HG03060 (cell line): ENCODE measurements around the gene FHIT.

Source experiments
- ATAC-seq: cut with Tn5 transposase; IDR thresholded peaks from one replicate; pipeline ENCODE4 v1.9.1; 2021; ENCODE audit warnings: low read depth, moderate number of reproducible peaks; ENCODE audit not compliant: unreplicated experiment

Gene FHIT

DNA sequence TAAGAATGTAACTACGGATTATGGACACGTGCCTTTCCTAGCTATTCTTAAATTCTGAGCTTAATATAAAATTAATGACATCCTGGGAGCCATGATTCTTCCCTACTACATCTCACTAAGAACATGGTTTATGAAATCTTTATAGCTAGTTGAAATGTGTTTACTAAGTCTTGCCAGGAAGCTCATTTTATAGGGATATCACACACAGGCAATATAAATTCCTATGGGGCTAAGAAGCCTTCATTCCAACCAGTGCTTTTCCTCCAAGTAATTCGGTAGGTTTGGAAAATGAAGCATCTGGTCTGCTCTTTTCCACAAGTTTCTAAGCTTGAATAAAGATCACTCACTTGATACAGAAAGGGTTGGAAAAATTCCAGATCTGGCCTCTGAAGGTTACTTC is 802.6 kb downstream of the FHIT start:
- ATAC-seq: no peak

DNA sequence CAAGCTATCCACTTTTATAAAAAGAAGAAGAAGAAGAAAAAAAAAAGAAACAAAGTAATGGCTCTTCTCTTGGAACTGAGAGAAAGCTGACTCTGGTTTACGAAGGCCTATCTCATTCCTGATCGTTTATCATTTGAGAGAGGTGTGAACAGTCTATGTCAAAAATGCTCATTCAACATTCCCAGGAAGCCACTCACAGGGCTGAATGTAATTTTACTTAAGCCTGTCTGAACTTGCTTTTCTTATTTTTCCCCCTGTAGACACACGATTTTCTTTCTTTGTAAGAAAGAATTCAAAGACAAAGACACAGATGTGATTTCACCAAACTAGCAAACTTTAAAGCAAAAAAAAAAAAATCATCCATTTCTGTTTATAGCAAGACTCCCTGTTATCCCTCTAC is 805.8 kb downstream of the FHIT start:
- ATAC-seq: no peak

DNA sequence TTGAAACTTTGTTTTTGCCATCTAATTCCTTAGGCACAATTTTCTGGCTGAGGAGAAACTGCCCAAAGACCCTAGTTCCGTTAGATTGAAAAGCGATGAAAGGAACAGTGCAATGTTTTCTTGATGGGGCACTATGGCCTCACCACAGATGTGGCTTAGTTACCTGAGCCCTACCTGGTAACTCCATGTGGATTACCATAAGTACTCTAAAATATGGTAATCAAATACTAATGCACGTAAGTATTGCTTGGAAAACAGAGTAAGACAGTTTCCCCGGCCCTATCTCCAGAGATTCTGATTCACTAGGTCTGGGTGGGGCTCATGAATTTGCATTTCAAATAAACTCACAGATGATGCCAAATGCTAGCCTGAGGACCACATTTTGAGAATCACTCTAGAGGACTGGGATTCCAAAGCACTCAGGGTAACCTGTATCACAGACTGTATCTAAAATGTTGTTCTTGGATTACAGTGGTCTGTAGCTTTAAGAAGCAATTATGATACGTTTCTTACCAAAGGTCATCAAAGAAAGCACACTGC is 806.3 kb downstream of the FHIT start:
- ATAC-seq: no peak

DNA sequence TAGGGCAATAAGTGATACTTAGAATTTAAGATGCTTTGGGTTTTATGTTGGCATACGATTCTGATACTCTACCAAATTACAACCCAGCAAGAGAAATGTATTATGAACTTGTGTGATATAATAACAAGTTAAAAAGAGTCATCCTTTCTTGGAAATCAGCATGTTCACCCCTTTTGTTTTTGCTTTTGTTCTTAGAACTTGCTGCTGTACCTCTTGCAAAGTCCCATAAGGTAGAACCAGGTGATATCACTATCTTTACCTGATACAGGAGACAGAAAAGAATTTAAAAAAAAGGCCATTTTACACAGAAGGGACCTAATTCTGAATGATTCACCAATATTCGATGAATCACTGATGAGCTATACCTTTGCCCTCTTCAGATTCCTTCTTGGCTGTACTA is 810.4 kb downstream of the FHIT start:
- ATAC-seq: no peak

DNA sequence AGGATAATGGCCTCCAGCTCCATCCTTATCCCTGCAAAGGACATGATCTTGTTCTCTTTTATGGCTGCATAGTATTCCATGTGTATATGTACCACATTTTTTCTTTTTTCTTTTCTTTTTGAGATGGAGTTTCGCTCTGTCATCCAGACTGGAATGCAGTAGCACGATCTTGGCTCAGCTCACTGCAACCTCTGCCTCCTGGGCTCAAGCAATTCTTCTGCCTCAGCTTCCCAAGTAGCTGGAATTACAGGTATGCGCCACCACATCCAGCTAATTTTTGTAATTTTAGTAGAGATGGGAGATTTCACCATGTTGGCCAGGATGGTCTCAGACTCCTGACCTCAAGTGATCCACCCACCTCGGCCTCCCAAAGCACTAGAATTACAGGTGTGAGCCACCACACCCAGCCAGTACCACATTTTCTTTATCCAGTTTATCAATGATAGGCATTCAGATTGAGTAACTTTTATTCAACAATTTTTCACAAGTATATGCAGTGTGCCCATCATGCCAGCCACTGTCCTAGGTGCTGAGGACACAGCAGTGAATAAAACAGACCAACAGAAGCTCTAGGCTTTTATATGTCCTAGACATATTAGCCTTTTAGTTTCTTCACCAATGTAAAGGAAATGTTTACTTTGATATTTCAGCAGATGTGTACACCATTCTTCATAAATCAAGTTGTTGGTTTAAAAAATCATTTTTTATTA is 815.2 kb downstream of the FHIT start:
- ATAC-seq: no peak

DNA sequence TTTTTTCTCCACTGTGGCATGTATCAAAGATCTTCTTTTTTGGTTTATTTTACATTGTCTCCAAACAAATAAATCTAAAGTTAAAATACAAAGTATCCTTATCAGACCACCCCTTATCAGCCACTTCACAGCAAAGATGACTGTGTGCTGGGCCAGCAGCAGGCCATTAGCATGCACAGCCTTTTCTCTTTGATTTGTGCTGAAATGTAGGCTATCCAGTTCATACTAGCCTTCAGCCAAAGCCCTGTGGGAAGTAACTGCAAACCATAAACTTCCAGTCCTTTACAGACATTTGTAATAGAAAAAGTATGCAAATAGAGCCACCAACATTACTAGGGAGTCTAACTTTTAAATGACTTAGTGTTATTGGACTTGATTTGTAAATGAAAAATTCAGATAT is 816.3 kb downstream of the FHIT start:
- no peak for ATAC-seq

DNA sequence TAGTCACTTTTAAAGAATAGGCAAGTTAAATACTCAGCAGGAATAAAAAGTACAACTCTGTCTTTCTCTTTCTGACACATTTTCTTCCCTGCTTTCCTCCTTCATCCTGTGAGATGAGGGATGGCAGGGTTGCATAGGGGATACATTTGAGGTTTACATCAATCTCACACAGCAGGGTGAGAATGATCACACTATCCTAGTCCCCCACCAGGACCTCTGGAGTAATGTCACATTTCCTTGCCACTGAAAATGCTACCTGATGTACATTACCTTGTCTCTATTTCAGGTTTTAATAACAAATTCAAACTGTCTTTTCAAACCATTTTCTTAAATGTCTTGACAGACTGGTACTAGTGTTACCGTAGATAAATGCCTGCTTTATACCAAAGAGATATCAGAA is 816.9 kb downstream of the FHIT start:
- ATAC-seq: no peak

DNA sequence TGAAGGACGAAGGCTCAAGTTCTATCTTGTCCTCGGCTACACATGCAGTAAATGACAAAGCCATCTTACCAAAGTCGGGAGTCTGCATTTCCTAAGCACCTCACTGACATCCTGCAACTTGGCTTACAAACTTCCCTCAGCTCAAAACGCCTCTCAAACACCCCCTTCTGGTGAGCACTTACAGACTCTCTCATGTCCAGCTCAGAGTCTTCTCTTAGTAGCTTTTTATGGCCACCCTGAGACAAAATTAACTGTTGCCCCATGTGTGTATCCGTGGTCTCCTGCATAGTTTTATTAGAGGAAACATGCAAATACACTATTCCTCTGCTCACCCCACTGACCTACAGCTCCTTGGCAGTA is 819.7 kb downstream of the FHIT start:
- ATAC-seq: no peak

DNA sequence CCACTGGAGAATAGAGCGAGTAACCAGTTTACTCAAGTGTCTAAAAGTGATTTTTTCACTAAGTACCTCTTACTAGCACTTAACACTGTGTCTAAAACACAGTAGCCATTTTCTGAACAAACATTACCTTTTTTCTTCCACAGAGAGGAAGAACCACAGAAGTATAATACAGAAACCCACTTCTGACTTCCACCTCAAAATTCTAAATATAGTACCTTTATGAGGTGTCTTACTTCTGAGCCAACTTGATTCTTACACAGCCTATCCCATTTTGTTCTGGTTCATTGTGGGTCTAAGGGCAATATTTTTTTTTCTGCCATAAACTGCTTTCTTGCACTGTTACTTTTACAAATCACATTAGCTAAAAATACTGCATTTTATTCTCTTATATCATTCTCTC is 821.0 kb downstream of the FHIT start:
- ATAC-seq: no peak

DNA sequence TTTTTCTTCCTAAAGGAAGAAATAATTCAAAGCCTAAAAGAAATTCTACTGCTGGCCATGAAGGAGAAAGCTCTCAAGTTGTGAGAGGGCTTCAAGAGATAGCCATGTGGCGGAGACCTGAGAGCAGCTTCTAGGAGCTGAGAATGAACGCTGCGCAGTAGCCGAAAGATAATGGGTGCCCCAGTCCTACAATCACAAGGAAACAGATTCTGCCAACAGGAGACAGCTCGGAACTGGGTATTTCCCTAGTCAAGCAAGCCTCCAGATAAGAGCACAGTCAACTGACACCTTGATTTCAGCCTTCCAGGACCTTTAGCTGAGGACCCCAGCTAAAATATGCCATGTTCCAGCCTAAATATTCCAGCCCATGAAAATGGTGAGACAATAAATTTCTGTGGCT is 824.1 kb downstream of the FHIT start:
- no peak for ATAC-seq

DNA sequence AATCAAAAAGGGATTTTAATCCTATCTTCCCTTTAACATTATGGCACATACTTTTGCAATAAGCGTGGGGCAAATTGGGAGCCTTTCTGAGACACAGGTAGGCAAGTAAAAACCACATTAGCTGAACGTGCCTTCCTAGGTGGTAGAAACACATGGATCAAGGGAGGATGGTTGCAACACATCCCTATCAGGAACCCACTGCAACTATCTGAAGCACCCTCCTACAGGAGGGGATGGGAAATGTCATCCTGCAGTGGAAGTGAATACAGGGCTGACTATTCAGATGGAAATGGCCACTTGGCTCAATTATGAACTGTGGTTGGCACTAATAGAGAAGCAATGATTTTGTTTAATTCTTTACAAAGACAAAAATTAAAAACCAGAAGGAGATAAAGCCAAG is 826.3 kb downstream of the FHIT start:
- ATAC-seq: no peak

DNA sequence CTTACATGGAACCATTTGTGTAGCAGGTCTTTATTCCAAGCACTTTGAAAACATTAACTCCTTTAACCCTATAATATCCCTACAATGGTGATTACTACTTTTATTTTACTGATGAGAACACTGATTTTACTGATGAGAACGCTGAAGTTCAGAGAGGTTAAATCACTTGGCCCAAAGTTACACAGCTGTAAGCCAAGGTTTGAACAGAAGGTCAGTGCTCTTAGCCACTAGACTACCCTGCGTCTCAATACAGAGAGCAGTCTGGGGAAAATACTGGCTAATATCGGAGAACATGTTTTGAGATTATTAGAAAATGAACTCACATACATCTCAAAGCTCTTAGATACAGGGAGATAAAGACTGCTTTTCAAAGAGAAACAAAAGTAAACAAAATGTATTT is 827.2 kb downstream of the FHIT start:
- ATAC-seq: no peak

DNA sequence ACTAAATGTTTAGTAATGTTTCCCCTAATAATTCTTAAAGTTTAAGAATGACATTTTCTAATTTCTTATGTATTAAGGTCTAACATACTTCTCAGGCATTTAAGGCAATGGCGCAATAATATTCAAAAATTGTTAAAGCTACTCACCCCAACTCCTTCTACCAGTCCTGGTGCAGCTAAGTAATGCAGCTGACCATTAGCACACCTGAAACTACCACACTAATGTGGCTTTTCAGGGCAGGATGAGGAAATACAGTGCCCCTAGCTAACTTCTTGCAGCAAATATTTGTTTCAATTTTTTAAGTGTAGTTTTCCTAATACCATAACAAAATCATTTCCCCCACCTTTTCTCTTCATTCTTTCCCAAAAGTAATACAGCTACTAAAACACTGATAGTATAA is 827.7 kb downstream of the FHIT start:
- no peak for ATAC-seq

DNA sequence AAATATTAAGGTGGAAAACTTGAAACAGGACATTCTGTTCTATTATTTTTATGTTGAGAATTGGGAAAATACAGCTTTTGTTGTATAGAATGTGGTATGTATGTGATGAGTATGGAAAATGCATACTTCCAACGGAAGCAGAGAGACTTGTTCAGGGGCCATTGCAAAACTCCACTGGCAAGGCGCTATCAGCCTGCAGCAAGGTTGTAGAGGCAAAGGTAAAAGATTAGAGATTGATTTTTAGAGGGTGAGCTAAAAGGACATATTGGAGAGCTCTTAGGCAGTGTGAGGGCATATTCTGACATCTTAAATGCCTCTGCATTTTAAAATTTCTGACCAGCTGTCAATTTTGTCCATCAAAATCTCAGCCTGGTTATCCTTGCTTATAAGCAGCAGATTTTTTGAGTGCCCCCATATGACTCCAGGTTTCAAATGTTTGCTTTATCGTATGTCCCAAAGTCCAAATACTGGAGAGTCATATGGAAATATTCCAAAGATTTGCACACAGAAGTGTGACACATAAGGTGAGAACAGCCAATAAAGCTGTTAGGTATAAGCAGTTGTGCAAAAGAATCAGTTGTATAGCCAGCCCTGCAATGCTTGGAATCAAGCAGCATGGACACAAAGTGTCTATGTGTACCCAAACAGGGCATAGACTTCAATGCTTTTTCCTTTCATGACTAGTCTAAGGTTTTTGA is 829.4 kb downstream of the FHIT start:
- no peak for ATAC-seq

DNA sequence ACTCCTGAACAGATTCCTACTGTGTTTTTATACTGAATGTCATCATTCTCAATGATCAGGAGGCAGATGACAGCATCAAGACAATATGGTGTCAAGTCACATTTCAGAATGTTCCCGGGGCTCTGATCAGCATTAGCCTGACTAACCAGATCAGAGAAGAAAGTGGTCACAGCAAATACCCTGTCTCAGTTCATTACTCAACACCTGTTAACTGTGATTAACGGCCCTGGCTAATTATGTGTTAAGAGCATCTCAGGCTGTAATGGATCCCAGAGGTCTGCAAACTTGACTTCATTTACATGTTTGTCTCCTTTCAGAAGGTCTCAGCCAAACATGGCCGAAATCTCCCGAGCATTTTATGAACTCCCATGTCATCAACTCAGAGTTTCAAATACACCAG is 833.7 kb downstream of the FHIT start:
- no peak for ATAC-seq

DNA sequence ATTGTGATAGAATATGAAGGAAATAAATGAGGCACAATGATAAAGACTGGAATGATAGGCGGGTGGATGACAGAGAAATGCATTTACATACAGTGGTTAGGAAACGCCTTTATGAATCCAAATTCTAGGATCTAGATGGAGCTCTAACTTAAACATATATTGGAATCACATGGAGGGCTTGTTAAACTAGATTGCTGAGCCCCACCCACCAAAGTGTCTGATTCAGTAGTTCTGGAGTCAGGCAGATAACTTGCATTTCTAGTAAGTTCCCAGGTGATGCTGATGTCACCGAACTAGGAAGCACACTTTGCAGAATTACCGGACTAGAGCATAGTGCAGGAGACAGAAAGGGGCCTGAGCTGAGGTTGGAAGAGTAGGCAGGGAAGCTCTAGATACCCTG is 837.2 kb downstream of the FHIT start:
- ATAC-seq: no peak

DNA sequence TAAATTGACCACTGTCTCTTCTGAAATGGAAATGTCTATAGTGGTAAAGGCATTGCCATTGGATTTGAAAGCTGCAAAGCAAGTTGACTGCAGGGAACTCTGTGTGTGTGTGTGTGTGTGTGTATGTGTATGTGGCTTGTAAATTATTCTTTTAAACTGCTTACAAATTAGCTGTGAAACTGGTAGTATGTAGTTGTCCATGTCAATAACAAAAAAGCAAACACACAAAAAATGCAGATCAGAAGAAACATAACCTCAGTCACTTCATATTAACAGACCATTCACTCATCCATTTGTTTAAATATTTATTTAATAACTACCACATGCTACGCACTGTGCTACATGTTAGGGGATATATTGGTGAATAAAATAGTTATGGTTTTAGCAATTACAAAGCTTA is 837.7 kb downstream of the FHIT start:
- ATAC-seq: no peak

DNA sequence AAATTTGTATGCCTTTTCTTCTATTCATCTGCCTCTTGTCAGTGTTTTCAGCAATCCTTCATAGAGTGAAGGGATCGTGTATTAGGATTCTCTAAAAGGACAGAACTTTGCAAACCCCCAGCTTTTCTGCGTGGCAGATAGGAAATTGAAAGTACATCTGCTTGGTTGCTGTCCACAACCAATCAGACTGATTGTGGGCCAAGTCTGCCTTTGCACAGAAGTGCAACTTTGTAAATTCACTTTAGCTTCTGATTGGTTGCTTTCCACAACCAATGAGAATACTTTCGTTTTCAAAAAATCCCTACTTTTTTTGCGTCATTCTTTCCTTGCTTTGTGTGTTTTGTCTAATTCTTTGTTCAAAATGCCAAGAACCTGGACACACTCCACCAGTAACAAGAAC is 847.4 kb downstream of the FHIT start:
- ATAC-seq: no peak

DNA sequence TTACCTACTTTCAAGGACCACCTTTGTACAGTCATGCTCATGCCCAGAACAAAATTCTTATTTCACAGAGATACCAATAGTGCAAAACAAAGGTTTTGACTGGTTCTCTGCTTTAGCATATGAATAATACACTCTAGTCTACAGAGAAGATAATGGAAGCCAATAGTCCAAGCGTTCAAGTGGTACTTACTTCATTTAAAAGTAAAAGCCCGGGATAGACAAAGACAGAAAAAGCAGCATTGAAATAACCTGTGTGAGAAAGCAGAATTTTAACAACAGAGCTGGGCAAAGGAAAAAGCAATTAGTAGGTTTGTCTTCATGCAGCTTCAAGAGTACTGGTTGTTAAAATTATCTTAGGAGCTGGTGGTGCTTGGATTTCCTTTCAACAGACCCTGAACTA is 848.3 kb downstream of the FHIT start:
- no peak for ATAC-seq

DNA sequence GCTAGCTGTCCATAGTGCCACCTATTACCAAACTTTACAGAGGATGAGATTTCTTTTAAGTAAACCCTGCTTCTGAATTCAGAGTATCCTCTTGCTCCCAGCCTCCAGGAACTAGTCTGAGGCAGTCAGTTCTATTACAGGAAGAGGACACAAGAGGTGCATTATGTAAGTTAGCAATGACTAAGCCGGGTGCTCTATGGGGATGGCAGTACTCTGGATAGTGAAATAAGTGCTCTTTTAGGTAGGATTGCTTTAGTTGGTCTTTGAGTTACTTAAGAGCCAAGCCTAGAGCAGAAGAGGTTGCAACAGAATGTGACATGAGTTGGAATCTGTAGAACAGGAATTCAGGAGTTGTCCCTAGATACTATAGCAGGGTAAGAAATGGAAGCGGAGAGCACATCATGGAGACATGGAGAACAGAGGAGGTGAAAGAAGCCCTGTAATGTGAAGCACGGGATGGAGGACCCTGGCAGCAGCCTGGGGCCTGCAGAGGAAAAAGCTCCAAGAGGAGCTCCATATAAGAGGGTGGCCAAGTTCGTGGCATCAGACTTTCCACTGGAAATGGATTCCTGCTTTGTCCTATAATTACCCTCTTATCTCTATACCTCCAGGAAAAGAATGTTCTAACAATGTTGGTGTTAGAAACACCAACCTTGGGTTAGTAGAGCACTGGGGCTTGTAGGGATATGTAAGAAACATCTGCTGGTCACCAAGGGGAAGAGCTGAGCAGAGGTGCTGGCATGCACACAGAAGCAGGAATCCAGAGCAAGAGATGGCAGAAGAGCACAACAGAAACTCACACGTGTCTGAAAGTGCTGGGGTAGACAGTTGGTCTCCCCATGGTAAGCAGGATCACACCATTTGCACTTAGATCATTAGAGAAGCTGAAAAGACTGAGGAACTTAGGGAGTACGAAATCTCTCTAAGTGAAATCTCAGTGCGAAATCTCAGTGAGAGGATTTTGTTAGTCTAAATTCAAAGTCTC is 851.1 kb downstream of the FHIT start:
- no peak for ATAC-seq

DNA sequence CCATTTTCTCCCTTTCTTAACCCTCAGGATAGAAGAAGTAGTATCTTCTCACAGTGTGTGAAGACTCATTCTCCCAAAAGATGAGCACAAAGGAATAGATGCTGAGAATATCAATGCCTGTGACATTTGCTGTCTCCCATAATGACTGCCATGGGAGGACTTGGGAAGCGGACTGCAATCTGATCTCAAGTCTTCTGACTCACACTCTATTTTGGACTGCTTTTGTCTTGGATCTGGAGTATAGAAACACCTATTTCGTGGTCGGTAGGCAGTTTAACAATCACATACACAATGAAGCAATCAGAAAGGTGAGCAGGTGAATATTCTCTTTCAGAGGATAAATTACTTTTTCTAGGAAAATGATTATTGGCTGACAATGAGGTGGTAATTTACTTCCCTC is 852.0 kb downstream of the FHIT start:
- no peak for ATAC-seq
